HepG2 (cell line): ENCODE results near the gene SPG7.

Source experiments
- CTCF ChIP-seq: sonication (generic); formaldehyde crosslinking; IDR thresholded peaks from 2 replicates; pipeline ENCODE4 v1.5.0; 2020; ENCODE audit warnings: mild to moderate bottlenecking, missing genetic modification reagents, moderate library complexity
- EED ChIP-seq: sonication (generic); formaldehyde crosslinking; IDR thresholded peaks from 2 replicates; pipeline ENCODE4 v1.5.0; 2020; ENCODE audit warnings: mild to moderate bottlenecking, missing genetic modification reagents
- FOXK2 ChIP-seq: fragments of 450-650 bp; IDR thresholded peaks from 2 replicates; pipeline ENCODE4 v1.6.1; 2016
- ZFX ChIP-seq: sonication (generic); formaldehyde crosslinking; IDR thresholded peaks from 2 replicates; pipeline ENCODE4 v1.4.0; 2020; ENCODE audit warnings: mild to moderate bottlenecking, low read depth, missing genetic modification reagents, moderate library complexity
- ZNF703 ChIP-seq: sonication (generic); formaldehyde crosslinking; IDR thresholded peaks from 2 replicates; pipeline ENCODE4 v1.5.1; 2020; ENCODE audit warnings: missing genetic modification reagents, mild to moderate bottlenecking, moderate library complexity, borderline replicate concordance
- ZNF766 ChIP-seq: sonication (generic); formaldehyde crosslinking; IDR thresholded peaks from 2 replicates; pipeline ENCODE4 v1.5.0; 2020; ENCODE audit warnings: missing genetic modification reagents, borderline replicate concordance

DNA sequence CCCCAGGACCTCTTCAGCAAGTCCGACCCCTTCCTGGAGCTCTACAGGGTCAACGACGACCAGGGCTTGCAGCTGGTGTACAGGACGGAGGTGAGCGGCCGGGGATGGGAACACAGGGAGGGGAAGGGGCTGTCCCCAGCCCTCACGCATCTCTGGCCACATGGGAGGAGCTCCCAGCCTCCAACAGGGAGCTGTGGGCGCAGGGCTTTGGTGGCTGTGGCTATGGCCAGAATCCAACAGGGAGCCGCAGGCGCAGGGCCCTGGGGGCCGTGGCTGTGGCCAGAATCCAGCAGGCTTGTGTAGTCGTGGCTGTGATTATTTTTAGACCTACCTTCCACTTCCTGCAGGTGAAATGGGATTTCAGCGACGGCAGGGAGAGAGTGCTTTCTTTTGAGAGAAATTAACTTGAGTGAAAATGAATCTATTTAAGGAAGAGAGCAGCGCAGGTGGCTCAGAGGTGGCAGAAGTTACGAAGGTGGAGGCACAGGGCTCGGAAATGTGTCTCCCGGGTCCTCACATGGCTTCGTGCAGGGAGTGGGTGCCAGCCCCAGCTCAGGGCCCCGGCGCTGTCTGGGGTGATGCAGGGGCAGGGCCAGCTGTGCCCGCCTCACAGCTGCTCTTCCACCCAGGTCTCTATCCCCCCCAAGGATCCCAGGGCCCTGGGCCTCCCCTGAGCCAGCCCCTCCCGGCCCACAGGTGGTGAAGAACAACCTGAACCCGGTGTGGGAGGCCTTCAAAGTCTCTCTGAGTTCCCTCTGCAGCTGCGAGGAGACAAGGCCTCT, 76.8 kb downstream of the SPG7 start:
- TF ChIP-seq EED (no peak), ZNF766 (CRISPR knock-in tag) (no peak), CTCF (CRISPR knock-in tag) (no peak), ZFX (CRISPR knock-in tag) (no peak; the same call in 1 of the 2 replicates), FOXK2 (no peak), ZNF703 (CRISPR knock-in tag) (no peak)
